HepG2 (cell line): ENCODE measurements around the gene EYA3. TPM values are rescaled to one million over a fixed set of nuclear protein-coding genes. Genes with fewer than 3 reads are reported as not detected.

Experiments used
- ATAC-seq: fragments of 200-7000 bp; cut with Tn5 transposase; 3 replicates; pipeline ENCODE4 v1.9.1; 2020; ENCODE audit warnings: mild to moderate bottlenecking, moderate library complexity
- BruUV-seq: library from RNA; stranded (reverse); fragments of 400-500 nt; replicated peaks from 2 replicates; lab custom pipeline; 2021; lab: Mats Ljungman, UMichigan
- CTCF ChIA-PET: fragments of 300-600 bp; formaldehyde crosslinking; extraction: SDS; loops from one replicate; lab custom pipeline; 2021; ENCODE audit warnings: low total read pairs, inconsistent platforms, low intra/inter-chr PET ratio; lab: Yijun Ruan, JAX
- POLR2A ChIA-PET: fragments of 350-600 bp; sonication (Branson Sonifier 250); formaldehyde crosslinking; loops from one replicate; lab custom pipeline; 2020; ENCODE audit warnings: antibody characterized with exemption, inconsistent platforms; lab: Yijun Ruan, JAX
- DNase-seq: peaks from one replicate; pipeline ENCODE4 v3.0.0-alpha.2; 2015; ENCODE audit warnings: low spot score
- FAIRE-seq: peaks from 3 replicates; lab custom pipeline; 2011; peaks lifted over from hg19 to GRCh38; lab: Jason Lieb, UNC
- H2AFZ ChIP-seq: one replicate; pipeline ENCODE4 v1.6.1; 2011; ENCODE audit warnings: low read length, inconsistent platforms
- H3K27ac ChIP-seq: fragments of 300-600 bp; 3 replicates; pipeline ENCODE4 v1.8.0; 2011; ENCODE audit warnings: mixed run types, mild to moderate bottlenecking, mixed read lengths, low read length, inconsistent platforms; ENCODE audit not compliant: insufficient read depth; ENCODE audit errors: extremely low read length
- H3K27me3 ChIP-seq, 2 experiments: fragments of 200-600 bp in 1 of 2; 2 replicates in 1 of 2; 3 replicates in 1 of 2; pipeline versions ENCODE4 v1.6.0 to v1.8.0; 2011; ENCODE audit warnings: low read length in 2 of 2, mild to moderate bottlenecking in 2 of 2, moderate library complexity in 2 of 2, inconsistent platforms in 1 of 2; ENCODE audit not compliant: insufficient read depth in 2 of 2, control insufficient read depth in 1 of 2
- H3K36me3 ChIP-seq, 2 experiments: fragments of 200-600 bp in 1 of 2; replicated peaks in 1 of 2; 2 replicates in 1 of 2; 3 replicates in 1 of 2; pipeline versions ENCODE4 v1.5.1 to v1.8.0; 2011; ENCODE audit warnings: low read length in 2 of 2, inconsistent platforms in 1 of 2; ENCODE audit not compliant: insufficient read depth in 2 of 2, control insufficient read depth in 1 of 2
- H3K4me1 ChIP-seq: 2 replicates; pipeline ENCODE4 v1.5.1; 2012; ENCODE audit warnings: low read length, inconsistent platforms; ENCODE audit not compliant: insufficient read depth
- H3K4me2 ChIP-seq: 2 replicates; pipeline ENCODE4 v1.6.0; 2011; ENCODE audit warnings: low read depth, low read length, inconsistent platforms
- H3K4me3 ChIP-seq, 3 experiments: fragments of 200-600 bp in 1 of 3; sonication (generic), shearing (Covaris generic) in 1 of 3; replicated peaks in 1 of 3; 2 replicates each; pipeline ENCODE4 v1.5.1; 2011 to 2016; ENCODE audit warnings: low read length in 3 of 3, inconsistent platforms in 2 of 3, low read depth in 2 of 3, mild to moderate bottlenecking in 2 of 3, control low read depth in 1 of 3, mixed read lengths in 1 of 3; ENCODE audit not compliant: insufficient read depth in 1 of 3
- H3K79me2 ChIP-seq: one replicate; pipeline ENCODE4 v1.6.1; 2011; ENCODE audit warnings: low read length, inconsistent platforms; ENCODE audit not compliant: insufficient read depth
- H3K9ac ChIP-seq: 2 replicates; pipeline ENCODE4 v1.6.0; 2011; ENCODE audit warnings: mild to moderate bottlenecking, low read depth, low read length, inconsistent platforms; ENCODE audit not compliant: insufficient read depth
- H3K9me3 ChIP-seq: 2 replicates; pipeline ENCODE4 v1.5.1; 2012; ENCODE audit warnings: mild to moderate bottlenecking, low read length
- H4K20me1 ChIP-seq: 2 replicates; pipeline ENCODE4 v1.6.0; 2011; ENCODE audit warnings: inconsistent platforms, mild to moderate bottlenecking, low read length, moderate library complexity; ENCODE audit not compliant: insufficient read depth
- MAFF ChIP-seq: IDR thresholded peaks from 2 replicates; pipeline ENCODE4 v1.6.1; 2011; ENCODE audit warnings: low read depth, low read length, improper control_type of control experiment
- MAFK ChIP-seq, 2 experiments: IDR thresholded peaks in 1 of 2; conservative IDR thresholded peaks in 1 of 2; 2 replicates each; pipeline ENCODE4 v1.6.1; 2011; ENCODE audit warnings: improper control_type of control experiment in 2 of 2, low read length in 2 of 2
- NCOR1 ChIP-seq: fragments of 200-600 bp; sonication (generic); IDR thresholded peaks from 2 replicates; pipeline ENCODE4 v1.7.0; 2017; ENCODE audit warnings: antibody characterized with exemption, low read length, borderline replicate concordance
- PTBP1 ChIP-seq: fragments of 200-400 bp; formaldehyde crosslinking; IDR thresholded peaks from 2 replicates; pipeline ENCODE4 v1.6.1; 2018; ENCODE audit warnings: low read length, low read depth; ENCODE audit not compliant: poor library complexity, severe bottlenecking
- ZNF10 ChIP-seq: sonication (generic); formaldehyde crosslinking; IDR thresholded peaks from 2 replicates; pipeline ENCODE4 v1.4.0; 2020; ENCODE audit warnings: mild to moderate bottlenecking, low read depth, missing genetic modification reagents, borderline replicate concordance
- ZNF33A ChIP-seq: sonication (generic); formaldehyde crosslinking; IDR thresholded peaks from 2 replicates; pipeline ENCODE4 v1.5.1; 2020; ENCODE audit warnings: missing genetic modification reagents, mild to moderate bottlenecking, moderate library complexity, borderline replicate concordance
- WGBS: methylation state at CpG from one replicate; pipeline ENCODE4 v1.1.6; 2017; ENCODE audit warnings: low lambda C conversion rate; 5-methylcytosine and 5-hydroxymethylcytosine counted together
- in situ Hi-C: cut with HindIII; loops from 2 replicates; pipeline ENCODE4 v1.10.0; 2017; ENCODE audit warnings: low pct_unique_long_range_greater_than_20kb; ENCODE audit not compliant: extremely low pct_ligation_motif_present
- intact Hi-C: fragments of 100-400 bp; cut with micrococcal nuclease; formaldehyde crosslinking; loops from one replicate; pipeline ENCODE4 v1.10.0; 2022; ENCODE audit not compliant: unreplicated experiment
- polyA plus RNA-seq, 8 experiments: library from polyadenylated mRNA; depleted of rRNA in 3 of 8; stranded (reverse) in 7 of 8; unstranded in 1 of 8; fragments of >200 nt; fragmentation: Illumina TruSeq in 4 of 8; extraction: Trizol in 4 of 8; gene quantifications; 2 replicates each; pipeline versions ENCODE4 v1.2.1 to v1.2.3, GENCODE V29; 2011 to 2016; ENCODE audit warnings: low read depth in 4 of 8, missing spikeins in 1 of 8, mixed read lengths in 1 of 8; ENCODE audit not compliant: insufficient read depth in 1 of 8
- total RNA-seq, 5 experiments: library from RNA; depleted of rRNA; stranded (reverse); fragments of >200 nt; fragmentation: Illumina TruSeq; extraction: Trizol; gene quantifications; 2 replicates each; pipeline ENCODE4 v1.2.3, GENCODE V29; 2016; ENCODE audit warnings: low read depth in 1 of 5
- TF ChIP-seq, protein P1 (sequence below), 2 experiments: fragments of 450-650 bp in 1 of 2; sonication (generic) in 1 of 2; formaldehyde crosslinking; IDR thresholded peaks; 2 replicates each; pipeline versions ENCODE4 v1.5.0 to v1.8.0; 2020 to 2022; ENCODE audit warnings: mild to moderate bottlenecking in 1 of 2, missing genetic modification reagents in 1 of 2

The EYA3 gene
- total and polyA plus RNA-seq, 2 of the 13 experiments (the other 11 are each of a cell fraction or from before 2014, with no cell fraction given): 13.9 to 19.7 TPM

DNA sequence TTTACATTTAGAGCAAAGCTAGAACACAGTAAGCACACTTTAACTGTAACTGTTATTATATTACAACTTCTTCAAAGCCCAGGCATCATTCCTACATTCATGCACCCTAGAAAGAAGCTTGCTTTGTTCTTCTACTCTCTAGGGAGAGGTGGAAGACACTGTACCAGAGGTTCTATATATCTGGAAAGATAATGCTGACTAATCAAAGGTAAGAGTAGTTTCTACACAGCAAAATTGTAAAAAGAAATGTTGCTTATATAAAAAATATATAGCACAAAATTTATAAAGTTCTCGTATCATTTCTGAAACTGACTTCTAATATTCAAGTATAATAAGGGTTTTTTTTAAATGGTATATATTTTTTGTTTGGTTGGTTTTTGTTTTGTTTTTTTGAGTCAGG, 44.0 kb downstream of the EYA3 start:
- H3K27me3 ChIP-seq: no peaks in the 10 kb centered on the region
- H3K4me1 ChIP-seq: no peaks in the 10 kb centered on the region
- no peak for FAIRE-seq
- intact Hi-C loops: no loop called here
- no peak overlapping the region for H3K9ac ChIP-seq
- no peak overlapping the region for H3K4me3 ChIP-seq
- no peak overlapping the region for H3K4me2 ChIP-seq
- no peaks in the 10 kb centered on the region for H4K20me1 ChIP-seq
- peaks cover 5 to 10% of the 10 kb centered on the region in 2 experiments; a peak in 4 of 5 replicates for H3K36me3 ChIP-seq
- CTCF ChIA-PET: no interaction called here
- 93% methylated on average over 1 of the region's 1 CpG for WGBS
- TF ChIP-seq, protein P1, sequence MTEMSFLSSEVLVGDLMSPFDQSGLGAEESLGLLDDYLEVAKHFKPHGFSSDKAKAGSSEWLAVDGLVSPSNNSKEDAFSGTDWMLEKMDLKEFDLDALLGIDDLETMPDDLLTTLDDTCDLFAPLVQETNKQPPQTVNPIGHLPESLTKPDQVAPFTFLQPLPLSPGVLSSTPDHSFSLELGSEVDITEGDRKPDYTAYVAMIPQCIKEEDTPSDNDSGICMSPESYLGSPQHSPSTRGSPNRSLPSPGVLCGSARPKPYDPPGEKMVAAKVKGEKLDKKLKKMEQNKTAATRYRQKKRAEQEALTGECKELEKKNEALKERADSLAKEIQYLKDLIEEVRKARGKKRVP (CRISPR knock-in tag; IDR thresholded peaks at IDR 0.05): no peak
- TF ChIP-seq MAFK (conservative IDR thresholded peaks at IDR 0.05 in 1 of 2, IDR thresholded peaks at IDR 0.05 in 1 of 2; ENCODE audit: low read length in 2 of 2): peak; percentile 75 to 88
- TF ChIP-seq MAFF: peak; percentile 76
- TF ChIP-seq, all 625 proteins: peak for 2
- ATAC-seq (no peak), DNase-seq (no peak)
- in situ Hi-C loops: no loop called here
- POLR2A ChIA-PET: no interaction called here
- no TSS peak for BruUV-seq
- Histone ChIP-seq H3K9me3 (no peaks in the 10 kb centered on the region), H3K27ac (no peak overlapping the region), H3K79me2 (no peaks in the 10 kb centered on the region), H2AFZ (no peak overlapping the region)

DNA sequence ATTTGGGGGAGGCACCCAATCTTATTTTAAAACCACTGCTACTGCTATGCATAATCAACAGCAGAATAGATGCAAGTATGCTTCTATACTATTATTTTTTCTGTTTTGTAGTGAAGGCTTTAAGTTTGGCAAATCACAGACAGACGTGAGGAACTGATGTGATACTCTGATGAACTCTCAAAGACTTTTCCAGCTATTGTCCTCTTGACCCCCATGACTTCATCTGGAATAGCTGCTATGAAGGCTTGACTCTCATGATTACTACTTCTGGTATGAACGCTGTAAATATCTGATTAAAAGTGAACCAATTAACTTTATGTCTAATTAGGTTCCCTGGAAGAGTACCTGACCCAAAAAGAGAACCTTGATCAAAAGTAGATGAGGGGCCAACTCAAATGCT, 49.1 kb downstream of the EYA3 start:
- Histone ChIP-seq H3K79me2 (no peaks in the 10 kb centered on the region), H3K4me1 (no peaks in the 10 kb centered on the region), H3K27ac (no peak overlapping the region), H3K4me2 (no peak overlapping the region), H3K9me3 (no peaks in the 10 kb centered on the region), H3K4me3 (no peak overlapping the region), H3K27me3 (no peaks in the 10 kb centered on the region), H4K20me1 (no peaks in the 10 kb centered on the region), H2AFZ (no peak overlapping the region), H3K9ac (no peak overlapping the region), H3K36me3 (peaks cover 5 to 16% of the 10 kb centered on the region in 2 experiments)
- TF ChIP-seq NCOR1 (no peak), ZNF10 (CRISPR knock-in tag) (no peak), PTBP1 (no peak), ZNF33A (CRISPR knock-in tag) (no peak)
- ChIA-PET POLR2A (no interaction called here), CTCF (no interaction called here)
- no peak for ATAC-seq
- intact Hi-C loops (no loop called here), in situ Hi-C loops (no loop called here)
- BruUV-seq: no TSS peak
- DNase-seq: no peak
- WGBS: 95% methylated on average over 2 of the region's 2 CpGs
- FAIRE-seq: no peak
